ENCODE measurements around the gene TRPM3.

TRPM3 gene

GRCh38 chr9:70962761-70963440 is 158.5 kb downstream of the TRPM3 start:
- Histone ChIP-seq H3K27me3 (ENCODE audit: control insufficient read depth in 1 of 2, insufficient read depth in 2 of 2, low read length in 2 of 2) (no peaks in the 10 kb centered on the region), H3K9ac (ENCODE audit: low read depth in 1 of 2, low read length in 2 of 2) (no peak overlapping the region), H3K4me3 (ENCODE audit: low read depth in 1 of 2, low read length in 2 of 2) (no peak overlapping the region), H3K4me1 (ENCODE audit: control insufficient read depth in 1 of 2, insufficient read depth in 2 of 2, low read length in 2 of 2) (no peaks in the 10 kb centered on the region), H3K36me3 (ENCODE audit: control insufficient read depth in 1 of 2, insufficient read depth in 2 of 2, low read length in 2 of 2) (no peaks in the 10 kb centered on the region), H3K27ac (ENCODE audit: low read depth, low read length) (no peak overlapping the region), H3K9me3 (ENCODE audit: control insufficient read depth in 1 of 2, low read length in 2 of 2) (no peaks in the 10 kb centered on the region)

- Histone ChIP-seq H3K9ac (ENCODE audit: low read depth in 1 of 2, low read length in 2 of 2) (no peak overlapping the region), H3K4me3 (ENCODE audit: low read depth in 1 of 2, low read length in 2 of 2) (no peak overlapping the region), H3K36me3 (ENCODE audit: control insufficient read depth in 1 of 2, insufficient read depth in 2 of 2, low read length in 2 of 2) (no peaks in the 10 kb centered on the region), H3K27ac (ENCODE audit: low read depth, low read length) (no peak overlapping the region), H3K4me1 (ENCODE audit: control insufficient read depth in 1 of 2, insufficient read depth in 2 of 2, low read length in 2 of 2) (no peaks in the 10 kb centered on the region), H3K9me3 (ENCODE audit: control insufficient read depth in 1 of 2, low read length in 2 of 2) (no peaks in the 10 kb centered on the region), H3K27me3 (ENCODE audit: control insufficient read depth in 1 of 2, insufficient read depth in 2 of 2, low read length in 2 of 2) (no peaks in the 10 kb centered on the region)
Measured at GRCh38 chr9:70959366-70959765, 162.1 kb downstream of the TRPM3 start.

- Histone ChIP-seq H3K9ac (ENCODE audit: low read depth in 1 of 2, low read length in 2 of 2) (no peak overlapping the region), H3K27me3 (ENCODE audit: control insufficient read depth in 1 of 2, insufficient read depth in 2 of 2, low read length in 2 of 2) (no peaks in the 10 kb centered on the region), H3K36me3 (ENCODE audit: control insufficient read depth in 1 of 2, insufficient read depth in 2 of 2, low read length in 2 of 2) (no peaks in the 10 kb centered on the region), H3K27ac (ENCODE audit: low read depth, low read length) (no peak overlapping the region), H3K9me3 (ENCODE audit: control insufficient read depth in 1 of 2, low read length in 2 of 2) (no peaks in the 10 kb centered on the region), H3K4me3 (ENCODE audit: low read depth in 1 of 2, low read length in 2 of 2) (no peak overlapping the region), H3K4me1 (ENCODE audit: control insufficient read depth in 1 of 2, insufficient read depth in 2 of 2, low read length in 2 of 2) (no peaks in the 10 kb centered on the region)
Measured at GRCh38 chr9:70954596-70955143, 166.8 kb downstream of the TRPM3 start.

GRCh38 chr9:70954126-70954525 is 167.3 kb downstream of the TRPM3 start:
- H3K9ac ChIP-seq (ENCODE audit: low read depth in 1 of 2, low read length in 2 of 2) = no peak overlapping the region
- H3K36me3 ChIP-seq (ENCODE audit: control insufficient read depth in 1 of 2, insufficient read depth in 2 of 2, low read length in 2 of 2) = no peaks in the 10 kb centered on the region
- H3K4me1 ChIP-seq (ENCODE audit: control insufficient read depth in 1 of 2, insufficient read depth in 2 of 2, low read length in 2 of 2) = no peaks in the 10 kb centered on the region
- H3K27ac ChIP-seq (ENCODE audit: low read depth, low read length) = no peak overlapping the region
- no peaks in the 10 kb centered on the region for H3K9me3 ChIP-seq (ENCODE audit: control insufficient read depth in 1 of 2, low read length in 2 of 2)
- H3K4me3 ChIP-seq (ENCODE audit: low read depth in 1 of 2, low read length in 2 of 2) = no peak overlapping the region
- no peaks in the 10 kb centered on the region for H3K27me3 ChIP-seq (ENCODE audit: control insufficient read depth in 1 of 2, insufficient read depth in 2 of 2, low read length in 2 of 2)

- no peaks in the 10 kb centered on the region for H3K4me1 ChIP-seq (ENCODE audit: control insufficient read depth in 1 of 2, insufficient read depth in 2 of 2, low read length in 2 of 2)
- H3K4me3 ChIP-seq (ENCODE audit: low read depth in 1 of 2, low read length in 2 of 2) = no peak overlapping the region
- H3K9ac ChIP-seq (ENCODE audit: low read depth in 1 of 2, low read length in 2 of 2) = no peak overlapping the region
- no peaks in the 10 kb centered on the region for H3K9me3 ChIP-seq (ENCODE audit: control insufficient read depth in 1 of 2, low read length in 2 of 2)
- H3K27me3 ChIP-seq (ENCODE audit: control insufficient read depth in 1 of 2, insufficient read depth in 2 of 2, low read length in 2 of 2) = no peaks in the 10 kb centered on the region
- H3K27ac ChIP-seq (ENCODE audit: low read depth, low read length) = no peak overlapping the region
- H3K36me3 ChIP-seq (ENCODE audit: control insufficient read depth in 1 of 2, insufficient read depth in 2 of 2, low read length in 2 of 2) = no peaks in the 10 kb centered on the region
Measured at GRCh38 chr9:70951749-70952727, 169.4 kb downstream of the TRPM3 start.

GRCh38 chr9:70950270-70950669 is 171.2 kb downstream of the TRPM3 start:
- Histone ChIP-seq H3K36me3 (ENCODE audit: control insufficient read depth in 1 of 2, insufficient read depth in 2 of 2, low read length in 2 of 2) (no peaks in the 10 kb centered on the region), H3K27me3 (ENCODE audit: control insufficient read depth in 1 of 2, insufficient read depth in 2 of 2, low read length in 2 of 2) (no peaks in the 10 kb centered on the region), H3K4me3 (ENCODE audit: low read depth in 1 of 2, low read length in 2 of 2) (no peak overlapping the region), H3K4me1 (ENCODE audit: control insufficient read depth in 1 of 2, insufficient read depth in 2 of 2, low read length in 2 of 2) (no peaks in the 10 kb centered on the region), H3K9ac (ENCODE audit: low read depth in 1 of 2, low read length in 2 of 2) (no peak overlapping the region), H3K27ac (ENCODE audit: low read depth, low read length) (no peak overlapping the region), H3K9me3 (ENCODE audit: control insufficient read depth in 1 of 2, low read length in 2 of 2) (no peaks in the 10 kb centered on the region)

GRCh38 chr9:70949239-70949638 is 172.2 kb downstream of the TRPM3 start:
- Histone ChIP-seq H3K36me3 (ENCODE audit: control insufficient read depth in 1 of 2, insufficient read depth in 2 of 2, low read length in 2 of 2) (no peaks in the 10 kb centered on the region), H3K4me1 (ENCODE audit: control insufficient read depth in 1 of 2, insufficient read depth in 2 of 2, low read length in 2 of 2) (no peaks in the 10 kb centered on the region), H3K27me3 (ENCODE audit: control insufficient read depth in 1 of 2, insufficient read depth in 2 of 2, low read length in 2 of 2) (no peaks in the 10 kb centered on the region), H3K27ac (ENCODE audit: low read depth, low read length) (no peak overlapping the region), H3K9ac (ENCODE audit: low read depth in 1 of 2, low read length in 2 of 2) (no peak overlapping the region), H3K9me3 (ENCODE audit: control insufficient read depth in 1 of 2, low read length in 2 of 2) (no peaks in the 10 kb centered on the region), H3K4me3 (ENCODE audit: low read depth in 1 of 2, low read length in 2 of 2) (no peak overlapping the region)

GRCh38 chr9:70948744-70949143 is 172.7 kb downstream of the TRPM3 start:
- Histone ChIP-seq H3K27ac (ENCODE audit: low read depth, low read length) (no peak overlapping the region), H3K4me1 (ENCODE audit: control insufficient read depth in 1 of 2, insufficient read depth in 2 of 2, low read length in 2 of 2) (no peaks in the 10 kb centered on the region), H3K9ac (ENCODE audit: low read depth in 1 of 2, low read length in 2 of 2) (no peak overlapping the region), H3K9me3 (ENCODE audit: control insufficient read depth in 1 of 2, low read length in 2 of 2) (no peaks in the 10 kb centered on the region), H3K27me3 (ENCODE audit: control insufficient read depth in 1 of 2, insufficient read depth in 2 of 2, low read length in 2 of 2) (no peaks in the 10 kb centered on the region), H3K4me3 (ENCODE audit: low read depth in 1 of 2, low read length in 2 of 2) (no peak overlapping the region), H3K36me3 (ENCODE audit: control insufficient read depth in 1 of 2, insufficient read depth in 2 of 2, low read length in 2 of 2) (no peaks in the 10 kb centered on the region)

GRCh38 chr9:70947511-70947910 is 173.9 kb downstream of the TRPM3 start:
- Histone ChIP-seq H3K4me1 (ENCODE audit: control insufficient read depth in 1 of 2, insufficient read depth in 2 of 2, low read length in 2 of 2) (no peaks in the 10 kb centered on the region), H3K27ac (ENCODE audit: low read depth, low read length) (no peak overlapping the region), H3K4me3 (ENCODE audit: low read depth in 1 of 2, low read length in 2 of 2) (no peak overlapping the region), H3K36me3 (ENCODE audit: control insufficient read depth in 1 of 2, insufficient read depth in 2 of 2, low read length in 2 of 2) (no peaks in the 10 kb centered on the region), H3K9me3 (ENCODE audit: control insufficient read depth in 1 of 2, low read length in 2 of 2) (no peaks in the 10 kb centered on the region), H3K27me3 (ENCODE audit: control insufficient read depth in 1 of 2, insufficient read depth in 2 of 2, low read length in 2 of 2) (no peaks in the 10 kb centered on the region), H3K9ac (ENCODE audit: low read depth in 1 of 2, low read length in 2 of 2) (no peak overlapping the region)

GRCh38 chr9:70947086-70947485 is 174.3 kb downstream of the TRPM3 start:
- H3K36me3 ChIP-seq (ENCODE audit: control insufficient read depth in 1 of 2, insufficient read depth in 2 of 2, low read length in 2 of 2) = no peaks in the 10 kb centered on the region
- H3K9ac ChIP-seq (ENCODE audit: low read depth in 1 of 2, low read length in 2 of 2) = no peak overlapping the region
- no peaks in the 10 kb centered on the region for H3K27me3 ChIP-seq (ENCODE audit: control insufficient read depth in 1 of 2, insufficient read depth in 2 of 2, low read length in 2 of 2)
- no peaks in the 10 kb centered on the region for H3K9me3 ChIP-seq (ENCODE audit: control insufficient read depth in 1 of 2, low read length in 2 of 2)
- H3K27ac ChIP-seq (ENCODE audit: low read depth, low read length) = no peak overlapping the region
- H3K4me3 ChIP-seq (ENCODE audit: low read depth in 1 of 2, low read length in 2 of 2) = no peak overlapping the region
- H3K4me1 ChIP-seq (ENCODE audit: control insufficient read depth in 1 of 2, insufficient read depth in 2 of 2, low read length in 2 of 2) = no peaks in the 10 kb centered on the region

Measured in duodenal mucosa (tissue), 2 donors.